IMR-90 (cell line): ENCODE data around the gene MLNR. TPM values are rescaled to one million over a fixed set of nuclear protein-coding genes. Genes with fewer than 3 reads are reported as not detected.

Source experiments
- ATAC-seq: fragments of 200-7000 bp; cut with Tn5 transposase; 2 replicates; pipeline ENCODE4 v1.9.1; 2020; ENCODE audit warnings: low read depth, mild to moderate bottlenecking, moderate library complexity
- BruUV-seq: library from RNA; stranded (reverse); fragments of 400-500 nt; replicated peaks from 2 replicates; lab custom pipeline; 2021; lab: Mats Ljungman, UMichigan
- CTCF ChIA-PET: fragments of 300-600 bp; formaldehyde crosslinking; extraction: SDS; loops from one replicate; lab custom pipeline; 2021; ENCODE audit warnings: antibody characterized with exemption; lab: Yijun Ruan, JAX
- POLR2A ChIA-PET: fragments of 300-600 bp; sonication (Branson Sonifier 250); formaldehyde crosslinking; loops from one replicate; lab custom pipeline; 2022; ENCODE audit warnings: antibody characterized with exemption; ENCODE audit not compliant: unreplicated experiment; lab: Charles Lee
- DNase-seq: peaks from one replicate; pipeline ENCODE4 v3.0.0; 2013
- H2AFZ ChIP-seq: replicated peaks from 2 replicates; pipeline ENCODE3; 2013; ENCODE audit warnings: low read length, mild to moderate bottlenecking; ENCODE audit not compliant: poor library complexity
- H2AK5ac ChIP-seq: 2 replicates; pipeline ENCODE4 v1.6.1; 2013; ENCODE audit warnings: low read depth, low read length, inconsistent platforms
- H2AK9ac ChIP-seq: replicated peaks from 2 replicates; pipeline ENCODE3; 2013; ENCODE audit warnings: mild to moderate bottlenecking, low read depth, low read length, moderate library complexity; ENCODE audit not compliant: poor library complexity
- H2BK120ac ChIP-seq: 2 replicates; pipeline ENCODE4 v1.6.1; 2013; ENCODE audit warnings: low read depth, low read length, inconsistent platforms
- H2BK15ac ChIP-seq: 3 replicates; pipeline ENCODE4 v1.6.1; 2013; ENCODE audit warnings: low read depth, low read length, inconsistent platforms
- H2BK20ac ChIP-seq: 2 replicates; pipeline ENCODE4 v1.6.1; 2013; ENCODE audit warnings: low read depth, mild to moderate bottlenecking, inconsistent platforms, low read length, moderate library complexity
- H2BK5ac ChIP-seq: 2 replicates; pipeline ENCODE4 v1.6.1; 2013; ENCODE audit warnings: mild to moderate bottlenecking, low read depth, low read length, inconsistent platforms; ENCODE audit not compliant: poor library complexity, severe bottlenecking
- H3K14ac ChIP-seq: replicated peaks from 2 replicates; pipeline ENCODE4 v1.6.1; 2013; ENCODE audit warnings: low read depth, low read length, inconsistent platforms
- H3K18ac ChIP-seq: 2 replicates; pipeline ENCODE4 v1.6.1; 2013; ENCODE audit warnings: low read depth, low read length, control low read depth
- H3K23ac ChIP-seq: 2 replicates; pipeline ENCODE4 v1.6.1; 2013; ENCODE audit warnings: low read depth, low read length, inconsistent platforms
- H3K27ac ChIP-seq: 2 replicates; pipeline ENCODE4 v1.5.1; 2013; ENCODE audit warnings: mild to moderate bottlenecking, control low read depth, low read length; ENCODE audit not compliant: insufficient read depth
- H3K27me3 ChIP-seq: 2 replicates; pipeline ENCODE4 v1.6.1; 2013; ENCODE audit warnings: low read length; ENCODE audit not compliant: control insufficient read depth, insufficient read depth
- H3K36me3 ChIP-seq: 2 replicates; pipeline ENCODE4 v1.6.1; 2013; ENCODE audit warnings: low read length, mixed read lengths; ENCODE audit not compliant: control insufficient read depth, insufficient read depth
- H3K4ac ChIP-seq: 2 replicates; pipeline ENCODE4 v1.6.1; 2013; ENCODE audit warnings: low read depth, low read length, inconsistent platforms
- H3K4me1 ChIP-seq: 2 replicates; pipeline ENCODE4 v1.6.1; 2013; ENCODE audit warnings: low read length, mixed read lengths; ENCODE audit not compliant: control insufficient read depth, insufficient read depth
- H3K4me2 ChIP-seq: 2 replicates; pipeline ENCODE4 v1.6.1; 2013; ENCODE audit warnings: low read depth, mild to moderate bottlenecking, control low read depth, low read length, moderate library complexity
- H3K4me3 ChIP-seq: 2 replicates; pipeline ENCODE4 v1.5.1; 2013; ENCODE audit warnings: low read depth, mild to moderate bottlenecking, control low read depth, low read length, moderate library complexity; ENCODE audit not compliant: insufficient read depth
- H3K56ac ChIP-seq: 2 replicates; pipeline ENCODE4 v1.6.1; 2013; ENCODE audit warnings: low read length, inconsistent platforms; ENCODE audit not compliant: insufficient read depth; ENCODE audit errors: extremely low read depth
- H3K79me1 ChIP-seq, 2 experiments: 2 replicates each; pipeline ENCODE4 v1.6.1; 2013; ENCODE audit warnings: low read length in 2 of 2, inconsistent platforms in 1 of 2, low read depth in 1 of 2
- H3K9ac ChIP-seq: 2 replicates; pipeline ENCODE4 v1.6.1; 2013; ENCODE audit warnings: low read depth, low read length, control low read depth
- H3K9me1 ChIP-seq: 2 replicates; pipeline ENCODE4 v1.6.1; 2013; ENCODE audit warnings: low read length, inconsistent platforms; ENCODE audit not compliant: insufficient read depth
- H3K9me3 ChIP-seq: 2 replicates; pipeline ENCODE4 v1.6.1; 2013; ENCODE audit warnings: low read length; ENCODE audit not compliant: control insufficient read depth, insufficient read depth
- H4K20me1 ChIP-seq: 2 replicates; pipeline ENCODE4 v1.6.1; 2013; ENCODE audit warnings: low read length, inconsistent platforms; ENCODE audit not compliant: insufficient read depth
- H4K5ac ChIP-seq: 2 replicates; pipeline ENCODE4 v1.6.1; 2013; ENCODE audit warnings: mild to moderate bottlenecking, low read depth, low read length, control low read depth
- H4K8ac ChIP-seq, 2 experiments: 2 replicates each; pipeline ENCODE4 v1.6.1; 2013; ENCODE audit warnings: low read depth in 2 of 2, low read length in 2 of 2, control low read depth in 1 of 2, inconsistent platforms in 1 of 2
- H4K91ac ChIP-seq: 2 replicates; pipeline ENCODE4 v1.6.1; 2013; ENCODE audit warnings: low read depth, low read length, inconsistent platforms; ENCODE audit not compliant: insufficient read depth
- BHLHE40 ChIP-seq: fragments of 150-350 bp; IDR thresholded peaks from 2 replicates; pipeline ENCODE4 v1.6.1; 2016; ENCODE audit warnings: mild to moderate bottlenecking, low read depth, low read length
- CEBPB ChIP-seq: IDR thresholded peaks from 2 replicates; pipeline ENCODE4 v1.6.1; 2012; ENCODE audit warnings: low read depth, low read length, improper control_type of control experiment
- CHD1 ChIP-seq: IDR thresholded peaks from 2 replicates; pipeline ENCODE4 v1.6.1; 2012; ENCODE audit warnings: low read depth, low read length, improper control_type of control experiment
- CTCF ChIP-seq: conservative IDR thresholded peaks from 2 replicates; pipeline ENCODE4 v1.5.1; 2012; ENCODE audit warnings: mild to moderate bottlenecking, low read depth, low read length, improper control_type of control experiment
- ELK1 ChIP-seq: fragments of 150-350 bp; IDR thresholded peaks from 2 replicates; pipeline ENCODE4 v1.6.1; 2016; ENCODE audit warnings: low read depth, mild to moderate bottlenecking, low read length, moderate library complexity, borderline replicate concordance
- FOS ChIP-seq: fragments of 150-350 bp; IDR thresholded peaks from 2 replicates; pipeline ENCODE4 v1.6.1; 2016; ENCODE audit warnings: low read depth, low read length
- MAFK ChIP-seq: IDR thresholded peaks from 2 replicates; pipeline ENCODE4 v1.6.1; 2012; ENCODE audit warnings: low read depth, low read length, improper control_type of control experiment
- MAZ ChIP-seq: IDR thresholded peaks from 2 replicates; pipeline ENCODE4 v1.6.1; 2012; ENCODE audit warnings: low read depth, mild to moderate bottlenecking, low read length, improper control_type of control experiment, moderate library complexity, borderline replicate concordance
- MXI1 ChIP-seq: IDR thresholded peaks from 2 replicates; pipeline ENCODE4 v1.6.1; 2012; ENCODE audit warnings: low read depth, mild to moderate bottlenecking, low read length, moderate library complexity, borderline replicate concordance
- NFE2L2 ChIP-seq: fragments of 150-350 bp; IDR thresholded peaks from 2 replicates; pipeline ENCODE4 v1.6.1; 2016; ENCODE audit warnings: low read depth, mild to moderate bottlenecking, low read length
- POLR2A ChIP-seq: IDR thresholded peaks from 2 replicates; pipeline ENCODE4 v1.6.1; 2012; ENCODE audit warnings: mild to moderate bottlenecking, low read depth, low read length
- RAD21 ChIP-seq: IDR thresholded peaks from 2 replicates; pipeline ENCODE4 v1.6.1; 2012; ENCODE audit warnings: low read length, improper control_type of control experiment
- RCOR1 ChIP-seq: IDR thresholded peaks from 2 replicates; pipeline ENCODE4 v1.6.1; 2012; ENCODE audit warnings: mild to moderate bottlenecking, low read length, improper control_type of control experiment; ENCODE audit not compliant: insufficient replicate concordance
- RFX5 ChIP-seq: IDR thresholded peaks from 2 replicates; pipeline ENCODE4 v1.8.0; 2012; ENCODE audit warnings: low read depth, mild to moderate bottlenecking, low read length, moderate library complexity
- SMC3 ChIP-seq: fragments of 150-350 bp; IDR thresholded peaks from 2 replicates; pipeline ENCODE4 v1.6.1; 2016; ENCODE audit warnings: low read depth, mild to moderate bottlenecking, antibody characterized with exemption, low read length, moderate library complexity
- USF2 ChIP-seq: fragments of 150-350 bp; IDR thresholded peaks from 2 replicates; pipeline ENCODE4 v1.6.1; 2017; ENCODE audit warnings: mild to moderate bottlenecking, antibody characterized with exemption, low read length, low read depth
- WGBS, 2 experiments: methylation state at CpG; one replicate each; pipeline versions ENCODE4 v1.1.5 to v1.1.7; 2013; ENCODE audit warnings: missing lambda C conversion rate in 2 of 2; ENCODE audit not compliant: insufficient read length in 1 of 2; ENCODE audit errors: extremely low coverage in 2 of 2; 5-methylcytosine and 5-hydroxymethylcytosine counted together
- dilution Hi-C: fragments of 300-500 bp; cut with HindIII; formaldehyde crosslinking; loops from one replicate; pipeline ENCODE4 v1.14.3; 2018; ENCODE audit warnings: low sequenced_read_pairs; ENCODE audit not compliant: unreplicated experiment
- in situ Hi-C: fragments of 300-500 bp; cut with MboI; formaldehyde crosslinking; loops from 3 replicates; pipeline ENCODE4 v1.14.3; 2019; ENCODE audit warnings: low sequenced_read_pairs, inconsistent platforms, mixed read lengths
- intact Hi-C: fragments of 100-400 bp; cut with micrococcal nuclease; formaldehyde crosslinking; loops from 2 replicates; pipeline ENCODE4 v1.10.0; 2022
- polyA plus RNA-seq, 3 experiments: library from polyadenylated mRNA; depleted of rRNA; stranded (reverse); fragments of >200 nt; gene quantifications; 2 replicates each; pipeline ENCODE4 v1.2.3, GENCODE V29; 2012; ENCODE audit warnings: low replicate concordance in 1 of 3
- total RNA-seq: library from RNA; depleted of rRNA; stranded (reverse); fragments of >200 nt; gene quantifications from 2 replicates; pipeline ENCODE4 v1.2.3, GENCODE V29; 2012

Gene MLNR
- total and polyA plus RNA-seq, 2 of the 4 experiments (the other 2 are of a cell fraction): not detected

GRCh38 chr13:49210114-49210513 is 10.0 kb upstream of the MLNR start:
- H2AFZ ChIP-seq: no peak overlapping the region
- H4K91ac ChIP-seq: no peak overlapping the region
- no peak overlapping the region for H2BK5ac ChIP-seq
- no peaks in the 10 kb centered on the region for H3K27me3 ChIP-seq
- no peaks in the 10 kb centered on the region for H3K79me1 ChIP-seq
- no peak overlapping the region for H3K23ac ChIP-seq
- no peak overlapping the region for H3K4me3 ChIP-seq
- H2BK20ac ChIP-seq: no peak overlapping the region
- no CpG with 5 or more reads among the region's 1 CpG for WGBS, 2 experiments
- H4K8ac ChIP-seq: no peak overlapping the region
- dilution Hi-C loops (no loop called here), in situ Hi-C loops (no loop called here), intact Hi-C loops (no loop called here)
- no peaks in the 10 kb centered on the region for H4K20me1 ChIP-seq
- H4K5ac ChIP-seq: no peak overlapping the region
- H3K4me1 ChIP-seq: no peaks in the 10 kb centered on the region
- H2AK9ac ChIP-seq: no peak overlapping the region
- TF ChIP-seq CTCF (no peak), BHLHE40 (no peak), FOS (no peak), MXI1 (no peak), RFX5 (no peak), RAD21 (no peak), ELK1 (no peak), MAFK (no peak), POLR2A (no peak), SMC3 (no peak), CEBPB (no peak), USF2 (no peak), NFE2L2 (no peak), MAZ (no peak), RCOR1 (no peak), CHD1 (no peak)
- no peak overlapping the region for H3K18ac ChIP-seq
- H3K36me3 ChIP-seq: peaks cover 20% of the 10 kb centered on the region
- H3K9ac ChIP-seq: no peak overlapping the region
- BruUV-seq: no TSS peak
- DNase-seq (no peak), ATAC-seq (no peak)
- no peak overlapping the region for H3K56ac ChIP-seq
- no peak overlapping the region for H3K27ac ChIP-seq
- H2BK120ac ChIP-seq: no peak overlapping the region
- no peak overlapping the region for H2BK15ac ChIP-seq
- H3K4me2 ChIP-seq: no peak overlapping the region
- CTCF ChIA-PET: interaction anchor here (0.8 kb wide), 1 partner anchor 28 kb away, joined by 5 read pairs; no protein-coding TSS in a partner anchor
- H2AK5ac ChIP-seq: no peak overlapping the region
- no peaks in the 10 kb centered on the region for H3K9me3 ChIP-seq
- POLR2A ChIA-PET: no interaction called here
- H3K9me1 ChIP-seq: no peaks in the 10 kb centered on the region
- H3K4ac ChIP-seq: no peak overlapping the region
- H3K14ac ChIP-seq: no peak overlapping the region
